Astrocyte of the hippocampus (primary cell): Measurements from ENCODE around the gene FLNA.
"Not testable (repeated sequence)": the region's sequence is repeated elsewhere in the genome, so short reads cannot be mapped to it uniquely, and the experiment has no call there.

ENCODE experiments used
- DNase-seq: peaks from one replicate; pipeline ENCODE4 v3.0.0; 2011; ENCODE audit warnings: low read depth, low spot score

FLNA gene

DNA sequence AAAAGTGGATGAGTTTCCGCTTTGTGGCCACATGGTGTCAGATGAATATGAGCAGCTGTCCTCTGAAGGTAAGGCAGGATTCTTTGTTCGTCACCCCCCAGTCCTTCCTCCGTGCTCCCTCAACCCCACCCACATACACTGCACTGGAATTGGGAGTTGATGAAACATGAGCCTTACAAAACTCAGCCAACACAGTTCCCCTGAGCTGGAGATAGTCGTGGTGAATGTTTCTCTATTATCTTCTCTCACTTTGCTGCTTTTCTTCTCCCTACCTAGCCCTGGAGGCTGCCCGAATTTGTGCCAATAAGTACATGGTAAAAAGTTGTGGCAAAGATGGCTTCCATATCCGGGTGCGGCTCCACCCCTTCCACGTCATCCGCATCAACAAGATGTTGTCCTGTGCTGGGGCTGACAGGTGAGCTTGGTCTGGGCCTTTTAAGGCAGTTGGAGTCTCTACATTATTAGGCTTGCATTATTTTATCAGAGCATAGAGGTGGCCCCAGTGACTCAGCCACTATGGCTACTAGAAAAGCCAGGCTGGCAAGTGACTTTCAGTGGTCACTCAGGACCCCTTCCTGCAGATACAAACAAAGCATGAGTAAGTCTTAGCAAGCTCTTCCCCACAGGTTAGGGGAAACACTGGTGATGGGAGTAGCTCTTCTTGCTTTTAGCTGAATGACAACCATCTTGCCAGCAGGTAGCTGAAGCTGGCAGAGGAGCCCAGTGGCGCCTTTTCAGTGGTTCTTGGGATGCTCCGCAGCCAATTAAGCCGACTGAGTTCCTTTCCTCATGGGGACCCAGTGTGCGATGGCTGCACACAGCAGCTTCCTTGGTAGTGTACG is 25.3 kb upstream of the FLNA start:
- DNase-seq: no peak

DNA sequence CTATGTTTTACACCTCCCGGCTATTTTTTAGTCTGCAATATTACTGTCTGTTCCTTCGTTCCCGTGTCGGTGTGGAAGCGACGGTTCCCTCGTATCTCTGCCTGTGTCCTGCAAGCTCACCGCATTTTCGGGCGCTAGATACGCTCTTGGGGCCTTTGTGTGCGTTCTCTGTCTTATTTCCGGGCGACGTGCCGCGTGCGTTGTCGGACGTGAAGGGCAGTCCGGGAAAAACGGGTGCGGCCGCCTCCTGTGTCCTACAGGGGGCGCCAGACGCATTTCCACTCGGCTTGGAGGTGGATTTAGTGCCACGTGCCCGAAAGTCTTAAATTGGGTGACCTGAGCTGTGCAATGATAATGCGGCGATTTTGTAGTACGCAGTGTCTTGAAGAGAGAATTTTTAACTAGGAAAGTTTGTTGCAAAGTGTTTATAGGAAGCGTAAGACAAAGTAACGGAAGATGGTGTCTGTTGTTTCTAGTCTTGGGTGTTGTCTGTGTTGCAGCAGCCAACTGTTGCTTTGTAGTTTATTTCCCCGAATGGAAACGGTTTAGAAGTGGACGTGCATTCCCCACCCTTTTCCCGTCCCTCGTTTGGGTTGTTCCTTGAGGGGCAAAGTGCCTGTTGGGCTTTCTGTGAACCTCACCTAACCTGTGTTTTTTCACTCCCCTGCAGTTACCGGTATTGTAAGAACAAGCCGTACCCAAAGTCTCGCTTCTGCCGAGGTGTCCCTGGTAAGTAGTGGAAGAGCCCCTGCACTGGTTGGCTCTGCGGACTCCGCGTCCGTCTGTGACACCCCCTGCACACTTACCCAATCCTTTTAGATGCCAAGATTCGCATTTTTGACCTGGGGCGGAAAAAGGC is 24.5 kb upstream of the FLNA start:
- peak; percentile 88 for DNase-seq

- peak; percentile 97 for DNase-seq
These were observed 23.6 kb upstream of the FLNA start, which contains the start of gene RPL10 for GRCh38 chrX:154397888-154398667. TSS of gene RPL10 (plus strand) at chrX:154398377. CDS start at chrX:154398520, 143 bp downstream.

DNA sequence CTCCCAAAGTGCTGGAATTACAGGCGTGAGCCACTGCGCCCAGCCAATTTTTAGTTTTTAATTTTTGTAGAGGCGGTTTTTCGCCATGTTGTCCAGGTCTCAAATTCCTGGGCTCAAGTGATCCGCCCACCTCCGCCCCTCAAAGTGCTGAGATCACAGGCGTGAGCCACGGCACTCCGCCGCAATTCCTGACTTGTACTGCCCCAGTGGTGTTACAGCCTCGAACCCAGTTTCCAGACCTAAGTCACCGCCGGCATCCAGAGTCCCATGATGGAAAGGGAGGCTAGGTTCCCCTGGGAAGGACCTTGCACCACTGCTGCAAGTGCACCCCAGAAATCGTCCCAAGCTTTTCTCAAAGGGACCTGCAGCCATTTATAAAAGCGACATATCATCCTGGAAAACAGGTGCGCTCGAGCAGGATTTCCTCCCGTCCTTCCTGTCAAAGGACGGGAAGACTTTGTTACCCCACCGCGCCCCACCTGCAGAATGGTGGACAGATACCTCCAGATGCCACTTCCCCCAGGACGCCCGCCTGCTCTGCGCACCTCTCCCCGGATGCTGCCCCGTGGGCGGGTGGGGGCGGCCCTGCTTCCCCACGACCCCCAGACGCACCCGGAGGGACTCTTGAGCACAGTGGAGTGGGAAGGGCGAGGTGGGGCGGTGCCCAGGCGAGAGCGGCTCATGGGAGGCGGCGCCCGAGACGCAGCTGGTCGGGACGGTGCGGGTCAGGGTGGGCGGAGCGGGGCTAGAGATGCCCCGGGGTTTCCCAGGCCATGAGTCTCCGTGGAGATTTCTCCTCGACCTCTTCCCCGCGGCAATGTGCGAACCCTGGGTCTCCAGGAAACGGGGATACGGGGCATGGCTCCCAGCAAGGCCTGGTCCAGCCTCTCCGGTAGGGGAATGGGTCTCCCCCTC is 22.8 kb upstream of the FLNA start:
- DNase-seq: peak; percentile 69

- DNase-seq: not testable (repeated sequence)
These were observed 21.9 kb upstream of the FLNA start for GRCh38 chrX:154396363-154396762.

- not testable (repeated sequence) for DNase-seq
These were observed 15.6 kb upstream of the FLNA start for GRCh38 chrX:154389812-154390747.

DNA sequence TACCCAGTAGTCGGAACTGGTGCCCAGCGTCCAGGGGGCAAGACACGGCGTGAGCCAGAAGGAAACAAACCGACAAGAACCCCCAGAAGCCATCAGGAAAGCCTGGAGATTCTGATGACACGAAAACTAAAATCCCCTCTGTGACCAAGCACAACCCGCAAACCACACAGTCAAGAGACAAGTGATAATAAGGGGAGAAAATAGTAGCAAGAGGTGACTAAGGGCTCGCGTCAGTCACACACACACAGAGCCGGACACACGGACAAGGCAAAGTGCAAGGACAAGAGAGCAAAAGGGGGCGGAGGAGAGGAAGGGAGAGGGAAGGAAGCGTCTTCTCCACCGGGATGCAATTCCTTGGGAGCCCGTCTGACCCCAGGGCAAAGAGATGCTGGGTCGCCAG is 14.2 kb upstream of the FLNA start:
- DNase-seq: not testable (repeated sequence)

GRCh38 chrX:154388094-154388493 is 13.7 kb upstream of the FLNA start:
- DNase-seq: not testable (repeated sequence)

GRCh38 chrX:154384284-154384892 is 10.0 kb upstream of the FLNA start:
- peak; percentile 33 for DNase-seq

DNA sequence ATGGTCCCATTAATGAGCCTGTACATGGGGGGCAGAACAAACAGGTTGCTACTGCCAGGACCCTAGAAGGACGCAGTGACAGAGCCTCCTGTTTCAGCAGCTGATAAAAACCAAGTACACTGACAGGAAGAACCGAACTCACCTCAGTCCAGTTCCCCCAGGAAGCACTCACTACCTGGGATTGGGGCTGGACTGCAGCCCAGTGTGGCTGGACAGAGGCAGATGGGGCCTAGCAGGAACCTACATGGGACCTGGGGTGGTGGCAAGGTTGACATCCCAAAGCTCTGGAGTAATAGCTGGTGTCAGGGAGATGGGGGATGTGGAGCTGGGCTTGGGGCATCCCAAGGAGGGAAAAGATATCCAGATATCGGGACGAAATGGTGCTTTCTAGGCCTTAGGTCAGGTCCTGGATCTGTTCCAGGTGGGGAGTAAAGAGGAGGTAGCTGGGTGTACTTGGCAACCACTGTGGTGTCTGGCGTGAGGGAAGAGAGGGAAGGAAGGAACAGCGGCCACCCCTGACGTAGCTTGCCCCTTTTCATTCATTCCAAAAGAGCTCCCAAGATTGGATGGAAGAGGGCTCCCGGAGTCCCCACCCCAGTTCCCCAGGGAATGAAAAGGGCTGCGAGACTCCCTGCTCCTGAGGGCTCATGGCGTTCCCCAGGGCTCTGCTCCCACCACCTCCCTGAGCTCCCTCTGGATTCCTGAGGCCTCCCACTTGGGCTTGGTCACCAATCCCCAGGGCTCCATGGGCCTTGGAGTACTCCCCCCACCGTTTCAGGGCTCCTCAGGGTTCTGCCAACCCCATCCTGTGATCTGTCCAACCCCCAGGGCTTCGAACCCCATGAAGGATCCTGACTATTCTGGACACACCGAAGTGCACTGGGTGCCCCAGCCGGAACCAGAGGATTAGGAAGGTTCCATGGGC is 9.2 kb upstream of the FLNA start:
- DNase-seq: no peak

- DNase-seq: no peak
These were observed 8.1 kb upstream of the FLNA start for GRCh38 chrX:154382483-154383069.

- no peak for DNase-seq
These were observed 6.8 kb upstream of the FLNA start for GRCh38 chrX:154381271-154381670.

GRCh38 chrX:154380787-154381186 is 6.4 kb upstream of the FLNA start:
- no peak for DNase-seq

- DNase-seq: no peak
These were observed 5.7 kb upstream of the FLNA start for GRCh38 chrX:154380153-154380552.

GRCh38 chrX:154379569-154379951 is 5.1 kb upstream of the FLNA start:
- no peak for DNase-seq

DNA sequence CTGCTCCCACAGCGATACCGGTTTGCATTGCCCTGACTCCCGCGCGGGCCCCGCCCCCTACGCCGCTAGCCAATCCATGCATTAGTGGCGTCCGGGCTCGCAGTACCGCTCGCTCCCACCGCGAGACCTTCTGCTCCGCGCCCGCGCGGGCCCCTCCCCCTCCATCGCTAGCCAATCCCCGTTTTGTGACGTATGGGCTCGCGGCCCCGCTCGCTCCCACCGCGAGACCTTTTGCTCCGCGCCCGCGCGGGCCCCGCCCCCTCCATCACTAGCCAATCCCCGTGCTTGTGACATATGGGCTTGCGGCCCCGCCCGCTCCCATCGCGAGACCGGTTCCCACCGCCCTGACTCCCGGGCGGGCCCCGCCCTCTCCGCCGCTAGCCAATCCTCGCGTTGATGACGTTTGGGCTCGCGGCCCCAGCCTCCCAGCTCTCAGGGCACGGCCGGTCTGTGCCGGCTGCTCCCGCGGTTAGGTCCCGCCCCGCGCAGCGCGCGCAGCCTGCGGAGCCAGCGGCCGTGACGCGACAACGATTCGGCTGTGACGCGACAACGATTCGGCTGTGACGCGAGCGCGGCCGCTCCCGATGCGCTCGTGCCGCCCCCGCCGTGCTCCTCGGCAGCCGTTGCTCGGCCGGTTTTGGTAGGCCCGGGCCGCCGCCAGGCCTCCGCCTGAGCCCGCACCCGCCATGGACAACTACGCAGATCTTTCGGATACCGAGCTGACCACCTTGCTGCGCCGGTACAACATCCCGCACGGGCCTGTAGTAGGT is 4.5 kb upstream of the FLNA start, which contains the start of gene EMD:
Gene EMD, plus strand, starts transcription at position 497 of the 770 bp plus-strand sequence. Its CDS starts 190 bp downstream, at position 687.
- peak; percentile 98 for DNase-seq
